NCI-H2107 treated with DMSO at 0.1 percent for 48 hours (cell line): Measurements from ENCODE around the gene EIF5AL1.
"Not testable (repeated sequence)": the region's sequence is repeated elsewhere in the genome, so short reads cannot be mapped to it uniquely, and the experiment has no call there.

Experiments
- DNase-seq: peaks from one replicate; lab custom pipeline; 2025; ENCODE audit not compliant: unreplicated experiment; lab: John Stamatoyannopoulos, UW

The EIF5AL1 gene

DNA sequence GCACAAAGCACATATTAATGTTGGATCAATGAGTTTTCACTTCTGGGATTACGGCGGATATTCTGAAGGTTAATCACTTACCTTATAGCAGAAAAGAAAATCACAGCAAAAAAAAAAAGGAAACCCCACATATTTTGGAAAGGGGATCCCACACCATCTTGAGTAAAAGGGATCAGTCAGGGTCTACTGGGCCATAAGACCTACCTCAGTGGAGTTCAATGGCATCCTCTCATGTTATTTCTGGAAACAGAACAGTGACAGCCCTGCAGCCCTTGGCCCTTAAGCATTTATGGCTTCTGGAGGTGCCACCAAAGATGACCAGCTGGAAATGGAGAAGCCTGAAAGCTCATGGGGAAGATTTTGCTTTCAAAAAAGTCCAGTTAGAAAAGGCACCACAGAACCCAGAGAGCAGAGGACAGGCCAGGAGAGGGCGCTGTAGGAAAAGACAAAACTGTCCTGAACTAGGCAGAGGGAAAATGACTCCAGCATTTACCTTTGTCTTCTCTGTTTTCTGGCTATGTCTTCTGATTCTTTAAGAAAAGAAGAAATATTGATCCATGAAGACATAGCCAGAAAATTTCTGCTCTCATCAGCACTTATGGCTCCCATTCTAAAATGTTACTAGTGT, 2.9 kb upstream of the EIF5AL1 start:
- not testable (repeated sequence) for DNase-seq

DNA sequence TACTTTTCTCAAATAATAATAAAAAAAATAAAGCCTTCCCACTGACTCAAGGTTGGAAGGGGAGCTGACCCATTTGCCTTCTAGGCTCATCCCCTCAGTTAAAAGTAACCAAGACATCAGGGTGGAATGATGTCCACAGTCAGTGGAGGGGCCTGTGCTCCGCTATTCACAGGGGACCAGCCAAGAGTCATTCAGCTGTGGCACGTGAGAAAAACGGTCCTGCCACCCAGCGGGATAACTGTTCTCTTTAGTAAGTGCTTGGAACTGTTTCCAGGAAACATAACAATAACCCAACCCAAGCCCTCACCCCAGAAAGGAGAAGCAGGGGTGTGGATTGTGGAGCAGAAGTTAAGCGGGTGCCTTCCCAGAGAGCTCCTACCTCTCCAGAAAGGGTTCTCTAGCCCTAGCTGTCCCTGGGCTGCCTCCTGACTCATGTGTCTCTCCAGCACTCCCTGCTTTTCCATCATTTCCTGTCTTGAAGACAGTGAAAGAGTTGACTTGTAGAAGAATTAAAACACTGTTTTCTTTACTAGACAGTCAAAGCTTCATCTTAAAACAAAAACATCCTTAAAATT, 2.3 kb upstream of the EIF5AL1 start:
- DNase-seq: not testable (repeated sequence)

DNA sequence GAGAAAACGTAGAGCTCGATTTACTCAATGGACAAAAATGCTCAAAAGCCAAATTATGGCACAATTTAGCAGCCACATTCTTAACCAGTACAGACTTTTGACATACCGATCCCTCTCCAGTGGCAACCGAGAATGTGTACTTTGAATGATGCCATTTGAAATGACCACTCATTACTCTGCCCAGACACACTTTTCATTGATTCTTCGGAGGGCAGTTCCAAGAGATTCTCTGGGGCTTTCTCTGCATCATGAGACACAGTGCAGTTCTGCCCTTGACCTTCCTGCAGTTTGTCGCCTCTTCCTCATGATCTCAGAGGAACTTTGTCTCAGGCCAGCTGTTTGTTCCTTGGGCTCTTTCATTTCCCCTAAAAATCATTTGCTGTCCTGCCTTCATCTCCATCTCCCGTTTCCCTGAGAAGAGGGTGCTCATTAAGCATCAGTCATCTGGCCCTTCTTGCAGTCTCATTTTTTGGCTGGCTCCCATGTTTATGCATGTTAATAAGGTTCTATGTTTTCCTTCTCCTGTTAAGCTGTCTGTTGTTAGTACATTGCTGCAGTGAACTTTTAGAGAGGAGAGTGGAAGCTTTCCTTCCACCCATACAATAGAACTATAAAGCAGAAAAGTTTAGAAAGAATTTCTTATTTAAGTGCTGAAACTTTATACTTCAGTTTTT, 4.3 kb downstream of the EIF5AL1 start:
- not testable (repeated sequence) for DNase-seq

DNA sequence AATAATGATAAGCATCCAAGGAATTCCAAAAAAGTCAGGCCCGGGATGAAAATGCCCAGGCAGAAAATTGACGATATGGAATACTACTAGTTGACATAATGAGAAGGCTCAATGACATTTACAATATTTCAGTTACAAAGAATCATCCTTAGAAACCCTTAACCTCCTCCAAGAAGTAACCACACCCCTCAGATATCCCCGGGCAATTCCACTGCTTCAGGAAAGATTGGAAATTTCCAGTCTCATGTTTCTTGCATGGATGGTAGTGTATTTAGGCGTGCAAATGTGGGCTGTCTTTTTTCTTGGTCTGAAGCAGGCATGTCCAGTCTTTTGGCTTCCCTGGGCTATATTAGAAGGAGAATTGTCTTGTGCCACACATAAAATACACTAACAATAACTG, 5.2 kb downstream of the EIF5AL1 start:
- DNase-seq: not testable (repeated sequence)

DNA sequence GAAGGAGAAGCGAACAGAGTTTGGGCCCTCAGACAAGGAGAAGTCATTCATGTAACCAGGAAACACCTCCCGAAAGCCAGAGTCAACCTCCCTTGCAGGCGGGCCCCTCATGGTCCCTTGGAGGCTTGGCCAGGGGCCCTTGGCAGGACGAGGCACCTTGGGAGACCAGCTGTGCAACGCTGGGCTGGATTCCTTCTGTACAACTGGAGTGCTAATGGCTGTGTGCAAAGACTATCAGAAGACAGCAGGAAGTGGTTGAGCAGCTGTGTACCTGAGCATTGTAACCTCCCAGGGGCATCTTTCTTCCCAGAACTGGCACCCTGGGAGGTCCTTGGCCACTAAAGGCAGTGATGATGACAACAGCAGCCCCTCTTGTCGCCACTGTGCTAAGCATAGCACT, 9.4 kb downstream of the EIF5AL1 start:
- DNase-seq: not testable (repeated sequence)

DNA sequence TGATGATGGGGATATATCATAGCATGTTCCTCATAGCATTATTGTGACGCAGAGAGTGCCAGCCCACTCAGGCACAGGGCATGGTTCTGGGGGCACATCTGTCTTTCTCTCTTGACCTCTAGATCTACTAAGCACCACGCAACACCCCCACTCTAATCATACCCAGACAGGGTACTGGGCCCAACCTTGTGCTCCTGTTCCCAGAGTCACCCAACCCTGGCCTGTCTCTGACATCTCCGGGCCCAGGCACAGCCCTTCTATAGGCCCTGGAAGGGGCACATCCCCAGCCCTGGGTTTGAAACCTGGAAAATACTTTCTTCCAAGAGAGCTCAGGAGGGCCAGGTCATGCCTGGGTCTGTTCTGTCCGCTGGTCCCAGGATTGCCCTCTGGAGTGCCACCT, 10.1 kb downstream of the EIF5AL1 start:
- DNase-seq: not testable (repeated sequence)

DNA sequence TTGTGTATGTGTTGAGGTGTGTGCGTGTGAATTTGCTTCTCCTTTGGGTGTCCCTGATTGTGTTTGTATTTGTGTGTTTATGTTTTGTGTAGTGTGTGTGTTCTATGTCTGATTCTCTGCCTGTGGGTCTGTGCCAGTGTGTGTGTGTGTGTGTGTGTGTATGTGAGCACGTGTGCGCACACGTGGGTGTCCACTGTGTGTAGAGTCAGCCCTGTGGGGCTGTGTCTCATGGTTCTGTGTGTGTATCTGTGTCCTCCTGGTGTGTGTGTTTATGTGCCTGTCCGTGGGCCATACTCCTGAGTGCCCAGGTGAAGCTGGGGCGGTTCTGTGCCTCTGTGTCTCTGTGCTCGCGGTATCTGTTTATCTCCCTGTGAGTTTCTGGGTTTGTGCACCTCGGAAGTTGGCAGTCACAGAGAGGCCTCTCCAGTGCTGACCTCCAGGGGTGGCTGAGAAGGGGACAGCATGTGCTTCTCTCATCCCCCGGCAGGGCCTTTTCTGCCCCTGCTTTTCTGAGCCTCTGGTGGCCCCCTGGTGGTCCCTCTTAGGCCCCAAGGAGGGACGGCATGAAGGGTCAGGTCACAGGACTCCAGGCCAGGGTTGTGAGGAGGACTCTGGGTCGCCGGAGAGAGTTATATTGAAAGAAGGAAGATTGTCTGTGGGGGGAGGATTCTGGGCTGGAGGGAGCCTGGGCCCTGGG, 11.0 kb downstream of the EIF5AL1 start:
- DNase-seq: not testable (repeated sequence)

DNA sequence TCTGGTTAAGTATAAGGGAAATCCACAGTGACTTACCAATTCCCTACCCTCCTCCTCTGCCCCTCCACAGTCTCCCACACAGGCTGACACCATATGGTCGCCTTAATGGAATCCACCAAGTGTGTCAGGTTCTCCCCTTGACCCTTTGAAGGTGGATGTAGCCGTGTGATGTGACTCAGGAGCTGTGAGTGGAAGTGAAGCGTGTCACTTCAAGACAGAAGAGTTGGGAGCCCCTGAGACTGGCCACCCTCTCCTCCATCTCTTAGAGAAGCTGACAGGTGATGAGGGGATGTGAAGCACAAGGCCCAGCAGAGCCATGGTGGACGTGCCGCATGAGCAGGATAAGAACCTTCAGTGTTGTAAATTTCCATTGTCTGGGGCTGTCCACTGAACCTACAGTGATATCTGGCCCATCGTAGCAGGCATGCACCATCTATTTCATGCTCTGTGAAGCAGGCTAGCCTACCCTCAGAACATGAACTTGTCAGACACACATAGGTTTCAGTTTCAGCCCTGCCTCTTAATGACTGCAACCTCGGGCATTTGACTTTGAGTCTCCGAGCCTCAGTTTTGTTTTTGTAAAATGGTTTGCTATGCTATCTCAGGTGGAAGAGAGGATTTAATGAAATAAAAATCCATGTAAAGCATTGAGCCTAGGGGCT, 12.8 kb downstream of the EIF5AL1 start:
- DNase-seq: not testable (repeated sequence)

DNA sequence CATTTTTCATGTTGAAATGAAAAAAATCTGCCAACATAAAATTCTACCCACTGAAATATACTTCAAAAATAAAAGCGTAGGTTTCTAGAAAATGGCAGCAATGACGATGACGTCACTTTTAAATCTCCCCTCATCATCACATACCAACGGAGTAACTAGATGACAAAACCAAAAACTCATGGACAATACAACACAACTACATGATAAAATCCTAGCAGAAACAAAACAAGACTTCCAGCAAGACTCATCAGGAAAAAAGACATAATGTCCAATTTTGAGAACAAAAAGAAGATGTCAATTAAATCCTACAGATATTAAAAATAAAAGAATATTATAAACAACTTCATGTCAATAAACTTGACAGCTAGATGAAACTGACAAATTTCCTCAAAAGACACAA, 15.9 kb downstream of the EIF5AL1 start:
- DNase-seq: not testable (repeated sequence)

DNA sequence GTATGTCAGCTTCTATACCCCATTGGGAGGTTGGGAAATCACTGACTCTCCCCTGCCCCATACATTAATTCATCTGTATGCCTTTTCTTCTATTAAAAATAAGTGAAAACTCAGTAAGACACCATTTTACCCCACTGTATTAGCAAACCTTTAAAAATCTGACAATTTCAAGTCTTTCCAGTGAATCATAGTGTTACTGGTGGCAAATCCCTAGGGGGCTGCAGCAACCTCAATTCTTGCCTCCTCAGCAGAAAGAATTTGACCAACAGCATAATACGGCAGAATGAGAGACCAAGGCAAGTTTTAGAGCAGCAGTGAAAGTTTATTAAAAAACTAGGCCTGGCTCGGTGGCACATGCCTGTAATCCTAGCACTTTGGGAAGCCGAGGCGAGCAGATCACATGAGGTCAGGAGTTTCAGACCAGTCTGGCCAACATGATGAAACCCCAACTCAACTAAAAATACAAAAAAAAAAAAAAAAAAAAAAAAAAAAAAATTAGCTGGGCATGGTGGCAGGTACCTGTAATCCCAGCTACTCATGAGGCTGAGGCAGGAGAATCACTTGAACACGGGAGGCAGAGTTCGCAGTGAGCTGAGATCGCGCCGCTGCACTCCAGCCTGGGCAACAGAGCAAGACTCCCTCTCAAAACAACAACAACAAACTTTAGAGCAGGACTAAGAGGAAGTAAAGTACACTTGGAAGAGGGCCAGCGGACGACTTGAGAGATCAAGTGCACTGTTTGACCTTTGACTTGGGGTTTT, 21.0 kb downstream of the EIF5AL1 start:
- not testable (repeated sequence) for DNase-seq

DNA sequence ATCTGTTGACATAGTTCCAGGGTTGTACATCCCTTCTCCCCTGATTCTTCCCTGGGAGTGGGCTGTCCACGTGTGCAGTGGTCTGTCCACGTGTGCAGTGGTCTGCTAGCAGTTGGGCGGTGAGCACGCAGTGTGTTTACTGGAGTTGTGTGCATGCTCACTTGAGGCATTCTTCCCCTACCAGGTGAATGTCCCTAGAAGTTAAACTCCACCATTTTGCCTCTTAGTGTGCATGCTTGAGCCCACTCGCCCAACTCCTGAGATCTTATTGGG, 21.5 kb downstream of the EIF5AL1 start:
- not testable (repeated sequence) for DNase-seq

DNA sequence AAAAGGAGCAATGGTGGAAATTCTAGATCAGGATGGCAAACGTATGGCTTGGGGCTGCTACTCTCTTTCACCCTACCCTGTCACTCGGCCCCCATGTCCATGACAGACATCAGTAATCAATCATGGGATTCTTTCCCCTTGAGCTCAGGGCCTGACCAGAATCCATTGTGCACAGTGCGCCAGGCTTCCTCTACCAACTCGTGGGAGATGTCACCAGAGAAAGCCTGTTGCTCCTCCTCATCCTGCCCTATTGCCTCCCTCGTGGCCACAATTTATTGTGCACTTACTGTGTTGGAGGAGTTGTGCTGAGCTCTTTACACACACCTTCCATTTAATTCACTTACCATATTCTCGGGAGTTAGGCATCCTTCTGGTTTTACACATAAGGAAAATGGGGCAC, 26.0 kb downstream of the EIF5AL1 start:
- not testable (repeated sequence) for DNase-seq

DNA sequence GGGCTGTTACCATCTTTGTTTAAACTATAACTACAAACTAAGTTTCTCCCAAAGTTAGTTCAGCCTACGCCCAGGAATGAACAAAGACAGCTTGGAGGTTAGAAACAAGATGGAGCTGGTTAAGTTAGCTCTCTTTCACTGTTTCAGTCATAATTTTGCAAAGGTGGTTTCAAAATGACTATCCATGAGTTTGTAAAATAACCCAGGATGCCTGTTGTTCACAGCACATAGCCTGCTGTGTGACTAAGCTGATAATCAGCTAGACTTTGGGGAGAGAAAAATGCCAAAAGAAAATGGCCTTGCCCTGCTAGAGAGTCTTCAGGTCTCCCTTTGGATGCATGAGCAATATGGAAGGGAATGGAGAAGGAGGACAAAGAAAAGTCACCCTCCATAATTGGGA, 28.6 kb downstream of the EIF5AL1 start:
- DNase-seq: not testable (repeated sequence)

DNA sequence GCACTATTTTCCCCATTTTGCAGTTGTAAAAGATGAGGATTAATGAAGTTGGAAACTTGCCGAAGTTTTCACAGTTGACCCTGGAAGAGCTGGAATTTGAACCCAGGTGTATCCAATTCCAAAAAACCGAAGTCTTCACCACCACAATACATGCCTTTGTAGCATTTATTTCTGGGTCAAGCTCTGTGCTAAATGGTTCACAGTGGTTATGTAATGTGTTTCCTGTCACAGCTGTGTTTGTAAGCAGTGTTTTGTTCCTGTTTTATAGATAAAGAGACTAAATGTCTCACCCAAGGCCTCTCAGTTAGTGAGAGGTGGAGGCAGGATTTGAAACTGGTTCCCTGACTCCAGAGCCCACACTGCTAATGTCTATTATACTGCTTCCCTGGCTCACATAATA, 30.3 kb downstream of the EIF5AL1 start:
- DNase-seq: no peak

DNA sequence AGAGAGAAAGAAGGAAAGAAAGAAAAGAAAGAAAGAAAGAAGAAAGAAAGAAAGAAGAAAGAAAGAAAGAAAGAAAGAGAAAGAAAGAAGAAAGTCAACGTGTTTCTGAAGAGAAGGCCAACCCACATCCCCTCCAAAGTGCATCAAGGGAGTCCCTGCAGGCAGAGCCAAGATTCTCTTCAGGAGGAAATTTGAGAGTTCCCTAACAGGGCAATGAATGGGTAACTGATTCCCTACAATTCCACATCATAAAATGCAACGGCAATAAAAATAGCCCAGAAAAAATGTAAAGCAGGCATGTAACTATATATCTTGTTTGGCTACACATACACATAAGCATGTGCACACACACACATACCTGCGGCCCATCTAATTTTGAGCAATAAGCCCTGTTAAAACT, 32.1 kb downstream of the EIF5AL1 start:
- not testable (repeated sequence) for DNase-seq

DNA sequence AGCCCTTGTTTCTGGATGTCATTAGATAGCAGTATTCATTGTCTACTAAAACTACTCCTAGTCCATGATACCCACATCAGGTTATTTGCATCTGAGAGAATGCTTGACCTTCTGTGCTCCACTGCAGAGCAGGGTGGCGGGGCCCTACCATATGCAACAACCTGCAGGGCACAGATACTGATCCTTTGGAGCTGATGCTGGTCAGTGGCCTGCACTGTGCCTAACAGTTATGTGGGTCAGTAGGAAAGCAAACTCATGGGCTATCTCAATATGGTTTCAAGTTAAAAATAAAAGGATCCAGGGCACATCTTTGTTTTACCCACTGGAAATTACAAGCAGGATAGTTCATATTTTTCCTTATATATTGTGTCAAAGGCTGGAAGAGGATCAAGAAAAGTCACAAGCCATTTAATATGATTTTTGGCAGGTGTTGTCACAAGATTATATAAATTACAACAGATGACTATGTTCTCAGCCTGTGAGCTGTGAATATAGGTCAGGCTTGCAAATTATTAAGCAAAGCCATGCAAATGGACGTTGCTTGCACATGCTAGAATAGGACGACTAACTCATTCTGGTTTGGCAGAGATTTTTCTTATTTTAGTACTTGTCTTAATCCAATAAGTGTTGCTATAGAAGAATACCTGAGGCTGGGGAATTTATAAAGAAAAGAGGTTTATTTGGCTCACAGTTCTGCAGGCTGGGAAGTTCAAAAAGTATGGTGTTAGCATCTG, 32.8 kb downstream of the EIF5AL1 start:
- not testable (repeated sequence) for DNase-seq

DNA sequence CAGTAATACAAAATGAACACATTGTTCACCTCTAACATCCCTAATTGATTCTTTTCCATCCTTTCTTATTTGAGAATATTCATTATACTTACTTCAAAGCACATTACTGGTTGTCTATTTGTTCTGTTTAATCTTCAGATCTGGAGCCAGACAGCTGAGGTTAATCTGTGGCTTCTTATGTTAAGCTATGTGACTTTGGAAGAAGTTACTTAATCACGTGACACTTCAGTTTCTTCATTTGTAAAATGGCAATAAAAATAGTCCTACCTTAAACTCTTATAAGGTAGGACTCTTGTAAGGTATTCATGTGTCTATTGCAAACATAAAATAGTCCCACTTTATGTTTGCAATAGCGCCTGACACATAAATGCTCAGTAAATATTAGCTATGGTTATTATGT, 34.8 kb downstream of the EIF5AL1 start:
- not testable (repeated sequence) for DNase-seq

DNA sequence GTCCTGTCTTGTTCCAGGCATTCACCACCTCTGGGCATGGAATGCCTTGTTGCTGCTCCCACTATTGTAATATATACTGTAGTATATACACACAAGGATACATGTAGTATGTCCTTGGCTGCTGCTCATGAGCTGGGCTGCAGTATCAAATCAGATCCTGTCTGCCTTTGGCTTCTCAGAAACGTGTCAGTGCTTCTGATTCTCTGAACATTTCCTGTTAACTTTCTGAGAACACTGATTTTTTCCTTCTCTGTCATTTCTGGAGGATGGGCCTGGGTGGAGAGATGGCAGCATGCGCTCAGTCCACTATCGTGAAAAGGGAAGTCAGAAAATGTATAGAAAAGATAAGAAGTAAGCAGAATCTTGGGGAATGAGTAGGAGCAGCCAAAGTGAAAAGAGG, 35.6 kb downstream of the EIF5AL1 start:
- no peak for DNase-seq

DNA sequence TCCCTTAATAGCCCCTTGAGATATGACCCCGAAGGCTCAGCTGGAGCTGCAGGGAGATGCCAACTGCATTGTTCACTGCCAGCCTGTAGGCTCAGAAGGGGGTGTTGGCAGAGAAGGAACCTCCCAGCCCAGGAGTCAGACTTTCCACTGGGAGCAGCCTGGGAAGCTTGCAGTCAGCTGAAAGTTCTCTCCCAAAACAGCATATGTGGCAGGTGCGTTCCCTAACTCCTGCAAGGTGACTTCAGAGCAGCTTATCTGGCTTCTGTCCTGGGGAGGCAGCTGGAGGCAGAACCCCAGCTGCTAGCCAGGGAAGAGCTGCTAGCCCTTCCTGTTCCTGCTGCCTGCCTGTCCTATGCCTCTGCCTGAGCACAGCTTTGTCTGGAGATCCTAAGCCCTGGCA, 39.8 kb downstream of the EIF5AL1 start:
- no peak for DNase-seq
